ENCODE measurements around the gene TRAF3IP1.
A peak's percentile ranks its signal among the peaks of the same experiment; 100 is the strongest.

TRAF3IP1 gene

GRCh38 chr2:238413368-238413767 lies 93.0 kb downstream of the TRAF3IP1 start:
- DNase-seq, result no peak

- no peak for DNase-seq
These were observed 94.9 kb downstream of the TRAF3IP1 start for GRCh38 chr2:238415036-238415764.

GRCh38 chr2:238415893-238416292 lies 95.6 kb downstream of the TRAF3IP1 start:
- no peak for DNase-seq

- no peak for DNase-seq
These were observed 98.1 kb downstream of the TRAF3IP1 start for GRCh38 chr2:238418196-238418998.

GRCh38 chr2:238418999-238419546 lies 98.8 kb downstream of the TRAF3IP1 start:
- no peak for DNase-seq

- no peak for DNase-seq
These were observed 100.1 kb downstream of the TRAF3IP1 start for GRCh38 chr2:238420442-238420841.

GRCh38 chr2:238420878-238421694 lies 100.8 kb downstream of the TRAF3IP1 start:
- no peak for DNase-seq

- DNase-seq, result no peak
These were observed 101.3 kb downstream of the TRAF3IP1 start for GRCh38 chr2:238421695-238422035.

GRCh38 chr2:238422285-238422684 lies 102.0 kb downstream of the TRAF3IP1 start:
- DNase-seq, result no peak

GRCh38 chr2:238422940-238423339 lies 102.6 kb downstream of the TRAF3IP1 start:
- DNase-seq, result no peak

GRCh38 chr2:238423561-238424312 lies 103.4 kb downstream of the TRAF3IP1 start:
- DNase-seq, result no peak

- no peak for DNase-seq
These were observed 104.0 kb downstream of the TRAF3IP1 start for GRCh38 chr2:238424313-238424700.

- no peak for DNase-seq
These were observed 105.2 kb downstream of the TRAF3IP1 start for GRCh38 chr2:238425505-238425978.

- DNase-seq, result no peak
These were observed 105.8 kb downstream of the TRAF3IP1 start for GRCh38 chr2:238425979-238426567.

GRCh38 chr2:238426568-238427434 lies 106.5 kb downstream of the TRAF3IP1 start, which contains the start of gene ASB1:
Gene ASB1, plus strand, starts transcription at chr2:238426927. Its CDS starts 144 bp downstream, at chr2:238427071.
- DNase-seq, result peak; percentile 72 to 79

GRCh38 chr2:238427435-238428162 lies 107.3 kb downstream of the TRAF3IP1 start:
- DNase-seq, result no peak

- no peak for DNase-seq
These were observed 108.5 kb downstream of the TRAF3IP1 start for GRCh38 chr2:238428866-238429265.

GRCh38 chr2:238430781-238431180 lies 110.5 kb downstream of the TRAF3IP1 start:
- no peak for DNase-seq

GRCh38 chr2:238431456-238431855 lies 111.1 kb downstream of the TRAF3IP1 start:
- no peak for DNase-seq
